ENCODE results near the gene ZNF830. TPM values are rescaled to one million over a fixed set of nuclear protein-coding genes. Genes with fewer than 3 reads are reported as not detected.
"Not testable (repeated sequence)": the region's sequence is repeated elsewhere in the genome, so short reads cannot be mapped to it uniquely, and the experiment has no call there.

The ZNF830 gene
- total RNA-seq, 1 donor from 2014 or later, result 10.7 TPM

DNA sequence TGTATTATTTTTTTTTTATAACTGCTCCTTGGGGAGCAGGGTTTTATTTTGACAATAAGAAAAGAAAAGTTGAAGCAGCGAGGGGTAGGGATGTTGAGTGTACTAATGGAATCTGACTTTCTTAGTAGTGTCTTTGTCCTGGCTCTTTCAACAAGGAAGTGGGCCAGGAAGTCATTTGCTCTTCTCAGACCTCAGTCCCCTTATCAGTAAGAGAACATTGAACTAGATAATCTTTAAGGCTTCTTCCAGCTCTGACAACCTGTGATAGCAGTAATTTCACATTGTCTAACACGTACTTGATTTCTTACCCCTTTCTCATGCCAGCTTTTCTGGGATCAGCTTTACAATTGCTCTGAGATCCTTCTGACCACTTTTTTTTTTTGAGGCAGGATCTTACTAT lies 27.3 kb downstream of the ZNF830 start:
- no peak for ATAC-seq
- DNase-seq, result no peak
- intact Hi-C loops (cut with micrococcal nuclease), result no loop called here

DNA sequence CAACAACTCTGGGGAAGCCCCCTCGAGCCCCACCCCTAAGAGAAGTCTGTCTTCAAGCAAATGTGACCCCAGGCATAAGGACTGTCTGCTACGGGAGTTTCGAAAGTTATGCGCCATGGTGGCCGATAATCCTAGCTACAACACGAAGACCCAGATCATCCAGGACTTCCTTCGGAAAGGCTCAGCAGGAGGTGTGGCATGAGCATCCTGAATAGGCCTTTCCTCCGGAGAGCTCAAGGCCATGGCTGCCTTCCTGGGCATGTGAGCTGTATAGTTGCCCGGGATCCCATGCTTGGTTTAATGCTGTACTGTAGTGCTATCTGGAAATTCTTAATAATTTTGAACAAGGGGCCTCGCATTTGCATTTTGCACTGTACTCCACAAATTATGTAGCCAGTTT lies 28.1 kb downstream of the ZNF830 start:
- ATAC-seq, result no peak
- no peak for DNase-seq
- intact Hi-C loops (cut with micrococcal nuclease), result no loop called here

DNA sequence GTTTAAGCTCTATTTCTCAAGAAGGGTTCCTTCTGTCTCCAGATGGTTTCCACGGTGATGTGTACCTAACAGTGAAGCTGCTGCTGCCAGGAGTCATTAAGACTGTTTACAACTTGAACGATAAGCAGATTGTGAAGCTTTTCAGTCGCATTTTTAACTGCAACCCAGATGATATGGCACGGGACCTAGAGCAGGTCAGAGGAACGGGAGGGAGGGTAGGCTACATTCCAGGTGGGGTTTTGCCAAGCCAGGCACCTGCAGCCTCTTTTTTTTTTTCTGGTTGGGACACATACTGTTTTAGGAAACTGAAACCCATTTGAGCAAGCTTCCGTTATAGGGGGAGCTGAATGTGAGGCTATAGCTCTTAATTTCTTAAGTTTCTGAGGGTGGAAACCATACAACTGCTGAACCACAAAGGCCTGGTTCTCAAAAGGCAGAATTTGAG lies 29.6 kb downstream of the ZNF830 start:
- ATAC-seq, result peak; percentile 81
- intact Hi-C loops (cut with micrococcal nuclease), result loop anchor here (10.0 kb wide), 1 partner anchor 104 kb away; no protein-coding TSS in a partner anchor

GRCh38 chr17:34991606-34992005 lies 30.3 kb downstream of the ZNF830 start:
- no peak for ATAC-seq
- intact Hi-C loops (cut with micrococcal nuclease), result loop anchor here (10.0 kb wide), 1 partner anchor 103 kb away; no protein-coding TSS in a partner anchor
- DNase-seq, result no peak

More for the DNA sequence above, 29.6 kb downstream of the ZNF830 start:
- DNase-seq, result no peak

DNA sequence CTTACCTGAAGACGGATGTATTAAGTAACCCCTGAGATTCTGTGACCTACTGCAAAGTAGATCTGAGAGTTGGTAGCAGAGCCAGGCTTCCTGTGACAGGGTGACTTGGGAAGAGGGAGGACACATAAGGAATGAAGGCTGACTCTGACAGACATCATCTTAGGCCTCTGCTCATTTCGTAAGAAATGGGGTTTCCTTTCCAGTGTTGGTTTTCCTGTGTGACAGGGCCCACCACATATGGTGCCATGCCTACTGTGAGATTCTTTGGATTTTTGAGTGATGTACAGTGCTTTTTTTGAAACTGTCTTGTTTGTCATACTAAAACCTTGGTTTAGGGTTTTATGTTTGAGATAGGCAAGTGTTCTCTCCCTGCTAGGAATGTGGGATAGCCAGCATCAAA lies 31.7 kb downstream of the ZNF830 start:
- intact Hi-C loops (cut with micrococcal nuclease), result loop anchor here (10.0 kb wide), 1 partner anchor 102 kb away; no protein-coding TSS in a partner anchor
- DNase-seq (no peak), ATAC-seq (no peak)

GRCh38 chr17:34996422-34997285 lies 35.3 kb downstream of the ZNF830 start:
- no peak for DNase-seq
- no peak for ATAC-seq
- intact Hi-C loops (cut with micrococcal nuclease), result loop anchor here (10.0 kb wide), 1 partner anchor 98 kb away; no protein-coding TSS in a partner anchor

- intact Hi-C loops (cut with micrococcal nuclease), result loop anchor here (10.0 kb wide), 1 partner anchor 97 kb away; no protein-coding TSS in a partner anchor
- peak; percentile 82 for ATAC-seq
- DNase-seq, result peak; percentile 29
These were observed 36.1 kb downstream of the ZNF830 start for GRCh38 chr17:34997355-34997862.

DNA sequence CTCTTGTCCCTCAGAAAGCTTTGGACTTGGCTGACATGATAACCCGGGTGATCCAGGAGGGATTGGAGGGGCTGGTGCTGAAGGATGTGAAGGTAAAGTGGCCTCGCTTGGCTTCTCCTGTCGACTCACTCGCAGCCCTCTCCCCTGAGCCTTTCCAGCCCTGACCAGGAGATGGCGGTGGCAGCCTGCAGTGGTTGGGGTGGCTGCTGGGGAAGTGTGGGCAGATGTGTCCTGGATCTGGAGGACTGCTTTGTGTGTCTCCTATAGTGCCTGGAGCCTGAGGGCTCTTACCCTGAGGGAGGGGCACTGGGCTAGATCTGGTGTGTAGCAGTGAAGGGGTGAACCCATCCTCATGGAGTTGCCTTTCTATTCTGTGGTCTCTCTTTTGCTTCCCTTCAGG lies 36.9 kb downstream of the ZNF830 start:
- intact Hi-C loops (cut with micrococcal nuclease), result loop anchor here (10.0 kb wide), 1 partner anchor 97 kb away; no protein-coding TSS in a partner anchor
- ATAC-seq (peak; percentile 81), DNase-seq (peak; percentile 78)

- ATAC-seq, result no peak
- DNase-seq, result no peak
- intact Hi-C loops (cut with micrococcal nuclease), result loop anchor here (10.0 kb wide), 1 partner anchor 95 kb away; no protein-coding TSS in a partner anchor
These were observed 38.1 kb downstream of the ZNF830 start for GRCh38 chr17:34999456-34999855.

- intact Hi-C loops (cut with micrococcal nuclease), result loop anchor here (10.0 kb wide), 1 partner anchor 114 kb away; the partner anchor contains the start of gene RAD51D
- not testable (repeated sequence) for DNase-seq, ATAC-seq
These were observed 39.6 kb downstream of the ZNF830 start for GRCh38 chr17:35000965-35001364.

GRCh38 chr17:35001549-35001948 lies 40.2 kb downstream of the ZNF830 start:
- intact Hi-C loops (cut with micrococcal nuclease), result loop anchor here (10.0 kb wide), 1 partner anchor 113 kb away; the partner anchor contains the start of gene RAD51D
- ATAC-seq, result no peak
- DNase-seq, result no peak

GRCh38 chr17:35002876-35003551 lies 41.7 kb downstream of the ZNF830 start:
- ATAC-seq, result peak; percentile 90
- intact Hi-C loops (cut with micrococcal nuclease), result loop anchor here (10.0 kb wide), 1 partner anchor 112 kb away; the partner anchor contains the start of gene RAD51D
- DNase-seq, result peak; percentile 76

DNA sequence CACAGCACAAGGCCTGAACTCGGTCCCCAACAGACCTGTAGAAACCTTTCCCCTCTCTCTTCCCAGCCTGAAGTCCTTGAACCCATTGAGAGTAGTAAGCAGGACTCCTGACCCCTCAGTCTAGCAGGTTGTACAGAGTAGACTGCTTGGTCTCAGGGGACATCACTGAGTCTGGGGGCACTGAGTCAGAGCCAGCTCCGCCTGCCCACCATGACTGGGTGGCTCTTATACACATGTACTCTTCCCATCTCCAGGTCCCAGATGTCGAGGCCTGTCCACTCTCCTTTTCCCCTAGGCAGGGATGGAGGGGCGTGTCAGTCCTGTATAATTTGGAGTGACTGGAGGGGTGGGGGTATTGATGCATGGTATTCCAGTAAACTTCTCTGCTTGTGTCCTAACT lies 42.4 kb downstream of the ZNF830 start:
- ATAC-seq, result no peak
- intact Hi-C loops (cut with micrococcal nuclease), result loop anchor here (10.0 kb wide), 1 partner anchor 111 kb away; the partner anchor contains the start of gene RAD51D

DNA sequence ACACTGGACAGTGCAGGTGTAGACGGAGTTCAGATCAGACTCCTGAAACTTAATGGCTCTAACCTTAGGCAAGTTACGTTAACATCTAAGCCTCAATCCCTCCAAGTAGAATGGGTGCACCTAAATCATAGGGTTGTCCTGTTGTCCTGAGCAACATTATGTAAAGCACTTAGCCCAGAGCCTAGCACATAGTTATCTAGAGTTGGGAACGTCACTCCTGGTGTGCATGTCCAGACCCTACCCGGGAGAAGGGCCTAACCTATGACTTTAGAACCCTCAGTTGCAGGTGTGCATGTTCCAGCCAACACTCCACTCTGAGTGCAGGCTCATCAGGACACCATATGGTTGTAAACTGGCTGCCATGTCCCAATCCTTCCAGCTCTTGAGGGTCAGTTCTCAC lies 45.0 kb downstream of the ZNF830 start:
- no peak for DNase-seq
- intact Hi-C loops (cut with micrococcal nuclease), result loop anchor here (10.0 kb wide), 1 partner anchor 108 kb away; the partner anchor contains the start of gene RAD51D
- no peak for ATAC-seq

More for the DNA sequence above, 42.4 kb downstream of the ZNF830 start:
- DNase-seq, result no peak

- intact Hi-C loops (cut with micrococcal nuclease), result loop anchor here (10.0 kb wide), 1 partner anchor 108 kb away; the partner anchor contains the start of gene RAD51D
- no peak for DNase-seq
- ATAC-seq, result no peak
These were observed 45.6 kb downstream of the ZNF830 start for GRCh38 chr17:35006961-35007360.

GRCh38 chr17:35010093-35010492 lies 48.8 kb downstream of the ZNF830 start:
- ATAC-seq (no peak), DNase-seq (no peak)
- intact Hi-C loops (cut with micrococcal nuclease), result no loop called here

GRCh38 chr17:35011671-35012216 lies 50.4 kb downstream of the ZNF830 start:
- no peak for DNase-seq

More at GRCh38 chr17:35011671-35012216, 50.4 kb downstream of the ZNF830 start:
- ATAC-seq, result no peak
- intact Hi-C loops (cut with micrococcal nuclease), result no loop called here

Measured in left ventricle myocardium superior (tissue), 1 donor.